NCI-H1092 treated with DMSO at 0.1 percent for 48 hours (cell line): ENCODE measurements around the gene CYP2W1.
"Not testable (repeated sequence)": the region's sequence is repeated elsewhere in the genome, so short reads cannot be mapped to it uniquely, and the experiment has no call there.

Experiments
- DNase-seq: peaks from one replicate; lab custom pipeline; 2025; lab: John Stamatoyannopoulos, UW

The CYP2W1 gene

GRCh38 chr7:997404-998395 is 14.7 kb downstream of the CYP2W1 start:
- no peak for DNase-seq

GRCh38 chr7:999149-999879 is 16.3 kb downstream of the CYP2W1 start:
- no peak for DNase-seq

GRCh38 chr7:999941-1000935 is 17.3 kb downstream of the CYP2W1 start:
- DNase-seq = no peak

GRCh38 chr7:1001069-1001770 is 18.2 kb downstream of the CYP2W1 start:
- not testable (repeated sequence) for DNase-seq

GRCh38 chr7:1002026-1002425 is 19.0 kb downstream of the CYP2W1 start:
- not testable (repeated sequence) for DNase-seq

GRCh38 chr7:1002445-1002844 is 19.5 kb downstream of the CYP2W1 start:
- not testable (repeated sequence) for DNase-seq

- DNase-seq = no peak
Measured at GRCh38 chr7:1004018-1004852, 21.3 kb downstream of the CYP2W1 start.

- DNase-seq = no peak
Measured at GRCh38 chr7:1005303-1005702, 22.3 kb downstream of the CYP2W1 start.

- DNase-seq = no peak
Measured at GRCh38 chr7:1007901-1008300, 24.9 kb downstream of the CYP2W1 start.

- DNase-seq = no peak
Measured at GRCh38 chr7:1008733-1009363, 25.9 kb downstream of the CYP2W1 start.

GRCh38 chr7:1009747-1010146 is 26.8 kb downstream of the CYP2W1 start:
- DNase-seq = no peak

- DNase-seq = no peak
Measured at GRCh38 chr7:1010226-1010625, 27.2 kb downstream of the CYP2W1 start.

- no peak for DNase-seq
Measured at GRCh38 chr7:1011297-1012003, 28.5 kb downstream of the CYP2W1 start.

- no peak for DNase-seq
Measured at GRCh38 chr7:1012004-1012715, 29.2 kb downstream of the CYP2W1 start.

- no peak for DNase-seq
Measured at GRCh38 chr7:1012716-1013095, 29.7 kb downstream of the CYP2W1 start.

- DNase-seq = no peak
Measured at GRCh38 chr7:1013581-1013980, 30.6 kb downstream of the CYP2W1 start.

GRCh38 chr7:1014681-1015080 is 31.7 kb downstream of the CYP2W1 start:
- no peak for DNase-seq
